Measurements from ENCODE around the gene RUNDC3A. TPM values are rescaled to one million over a fixed set of nuclear protein-coding genes. Genes with fewer than 3 reads are reported as not detected.
A peak's percentile ranks its signal among the peaks of the same experiment; 100 is the strongest.

RUNDC3A gene
- total and polyA plus RNA-seq, 2 of the 13 experiments (the other 11 are each of a cell fraction or from before 2014, with no cell fraction given), result 0.25 TPM; not detected in 1

GRCh38 chr17:44310609-44311376 lies 2.4 kb downstream of the RUNDC3A start (continued):
- TF ChIP-seq ZNF557 (CRISPR knock-in tag; IDR thresholded peaks at IDR 0.05) (no peak), ZHX2 (IDR thresholded peaks at IDR 0.05; ENCODE audit: low read depth) (no peak), ZHX2 (CRISPR knock-in tag; IDR thresholded peaks at IDR 0.05; ENCODE audit: borderline replicate concordance) (no peak), SRF (IDR thresholded peaks at IDR 0.05; ENCODE audit: low read depth, low read length) (no peak), ZBTB3 (CRISPR knock-in tag; IDR thresholded peaks at IDR 0.05; ENCODE audit: borderline replicate concordance, low read depth) (no peak), ZNF687 (CRISPR knock-in tag; IDR thresholded peaks at IDR 0.05) (peak; percentile 18), HDAC2 (CRISPR knock-in tag; IDR thresholded peaks at IDR 0.05) (no peak), ZNF607 (CRISPR knock-in tag; IDR thresholded peaks at IDR 0.05; ENCODE audit: borderline replicate concordance) (no peak), ZNF646 (CRISPR knock-in tag; IDR thresholded peaks at IDR 0.05) (no peak), MED13 (CRISPR knock-in tag; IDR thresholded peaks at IDR 0.05) (no peak), ZNF891 (CRISPR knock-in tag; IDR thresholded peaks at IDR 0.05) (no peak)
